CD14-positive monocyte (primary cell): ENCODE results near the gene DDX42. TPM values are rescaled to one million over a fixed set of nuclear protein-coding genes. Genes with fewer than 3 reads are reported as not detected.

Source experiments
- DNase-seq, 3 donors: peaks; one replicate each; pipeline ENCODE4 v3.0.0-alpha.2; 2011 to 2022
- H2AFZ ChIP-seq: 2 replicates; pipeline ENCODE4 v1.6.0; 2012; ENCODE audit warnings: mild to moderate bottlenecking, low read depth, low read length, inconsistent platforms; ENCODE audit not compliant: insufficient read depth, poor library complexity, severe bottlenecking
- H3K27ac ChIP-seq, 2 donors: 1 replicate in 1 of 2; 2 replicates in 1 of 2; pipeline ENCODE4 v1.5.1; 2012 to 2013; ENCODE audit warnings: low read length in 2 of 2, control low read depth in 1 of 2, inconsistent platforms in 1 of 2, low read depth in 1 of 2, mild to moderate bottlenecking in 1 of 2
- H3K27me3 ChIP-seq, 2 donors: one replicate each; pipeline versions ENCODE4 v1.6.0 to v1.6.1; 2011 to 2013; ENCODE audit warnings: low read length in 2 of 2; ENCODE audit not compliant: control insufficient read depth in 2 of 2, insufficient read depth in 2 of 2
- H3K36me3 ChIP-seq, 2 donors: replicated peaks in 1 of 2; 1 replicate in 1 of 2; 2 replicates in 1 of 2; pipeline versions ENCODE4 v1.5.1 to v1.6.1; 2012 to 2013; ENCODE audit warnings: low read length in 2 of 2, control low read depth in 1 of 2, inconsistent platforms in 1 of 2, mild to moderate bottlenecking in 1 of 2; ENCODE audit not compliant: insufficient read depth in 2 of 2, control insufficient read depth in 1 of 2
- H3K4me1 ChIP-seq, 2 donors: 1 replicate in 1 of 2; 2 replicates in 1 of 2; pipeline versions ENCODE4 v1.5.1 to v1.6.1; 2012 to 2013; ENCODE audit warnings: low read length in 2 of 2, control low read depth in 1 of 2, inconsistent platforms in 1 of 2, mild to moderate bottlenecking in 1 of 2, moderate library complexity in 1 of 2; ENCODE audit not compliant: insufficient read depth in 2 of 2, control insufficient read depth in 1 of 2
- H3K4me2 ChIP-seq: replicated peaks from 2 replicates; pipeline ENCODE3; 2012; ENCODE audit warnings: low read length, moderate library complexity, mild to moderate bottlenecking; ENCODE audit not compliant: poor library complexity, severe bottlenecking; ENCODE audit errors: extremely low read depth
- H3K4me3 ChIP-seq, 3 experiments: fragments of 200-600 bp in 1 of 3; sonication (generic) in 1 of 3; replicated peaks in 1 of 3; 1 replicate in 2 of 3; 2 replicates in 1 of 3; pipeline ENCODE4 v1.5.1; 2011 to 2013; ENCODE audit warnings: low read length in 3 of 3, mild to moderate bottlenecking in 3 of 3, control low read depth in 2 of 3, low read depth in 2 of 3, inconsistent platforms in 1 of 3, moderate library complexity in 1 of 3
- H3K79me2 ChIP-seq: 2 replicates; pipeline ENCODE4 v1.6.0; 2012; ENCODE audit warnings: mild to moderate bottlenecking, control low read depth, inconsistent platforms, low read length, moderate library complexity; ENCODE audit not compliant: insufficient read depth
- H3K9ac ChIP-seq: 2 replicates; pipeline ENCODE4 v1.6.0; 2017; ENCODE audit warnings: low read length, mild to moderate bottlenecking; ENCODE audit not compliant: insufficient read depth, poor library complexity, severe bottlenecking
- H3K9me3 ChIP-seq, 2 donors: replicated peaks in 1 of 2; 1 replicate in 1 of 2; 2 replicates in 1 of 2; pipeline versions ENCODE4 v1.5.1 to v1.6.1; 2012 to 2013; ENCODE audit warnings: low read length in 2 of 2, control low read depth in 1 of 2; ENCODE audit not compliant: control insufficient read depth in 1 of 2, insufficient read depth in 1 of 2
- H4K20me1 ChIP-seq: 2 replicates; pipeline ENCODE4 v1.6.0; 2012; ENCODE audit warnings: mild to moderate bottlenecking, low read length, control low read depth, moderate library complexity; ENCODE audit not compliant: insufficient read depth
- H3K27ac Mint-ChIP-seq, 7 donors: one replicate each; pipeline ENCODE4 v1.8.0; 2020; ENCODE audit warnings: mild to moderate bottlenecking in 7 of 7, mixed read lengths in 7 of 7, moderate library complexity in 6 of 7, inconsistent platforms in 2 of 7
- H3K27me3 Mint-ChIP-seq, 3 donors: one replicate each; pipeline ENCODE4 v1.8.0; 2021 to 2022; ENCODE audit warnings: low read depth in 3 of 3, mild to moderate bottlenecking in 3 of 3, mixed read lengths in 3 of 3, moderate library complexity in 3 of 3, inconsistent platforms in 1 of 3
- H3K36me3 Mint-ChIP-seq, 2 donors: one replicate each; pipeline ENCODE4 v1.8.0; 2020; ENCODE audit warnings: mixed read lengths in 2 of 2, inconsistent platforms in 1 of 2, mild to moderate bottlenecking in 1 of 2
- H3K4me1 Mint-ChIP-seq: one replicate; pipeline ENCODE4 v1.8.0; 2020; ENCODE audit warnings: mild to moderate bottlenecking, mixed read lengths
- H3K4me3 Mint-ChIP-seq, 2 donors: one replicate each; pipeline ENCODE4 v1.8.0; 2020; ENCODE audit warnings: mild to moderate bottlenecking in 2 of 2, mixed read lengths in 2 of 2, moderate library complexity in 1 of 2
- H3K9me3 Mint-ChIP-seq, 7 donors: one replicate each; pipeline ENCODE4 v1.8.0; 2020 to 2022; ENCODE audit warnings: mixed read lengths in 7 of 7, mild to moderate bottlenecking in 6 of 7, moderate library complexity in 6 of 7, inconsistent platforms in 2 of 7
- WGBS: methylation state at CpG from one replicate; pipeline ENCODE4 v1.1.5; 2013; ENCODE audit warnings: missing lambda C conversion rate; ENCODE audit not compliant: insufficient coverage; 5-methylcytosine and 5-hydroxymethylcytosine counted together
- intact Hi-C, 2 donors: fragments of 100-400 bp; cut with micrococcal nuclease; formaldehyde crosslinking; loops; one replicate each; pipeline versions ENCODE4 v1.15.0 to v1.15.1; 2023
- polyA plus RNA-seq, 3 donors: library from polyadenylated mRNA; depleted of rRNA in 1 of 3; unstranded in 2 of 3; stranded (reverse) in 1 of 3; fragments of 300-500 nt in 2 of 3; fragments of >200 nt in 1 of 3; fragmentation: Illumina TruSeq in 2 of 3; gene quantifications; 1 replicate in 2 of 3; 2 replicates in 1 of 3; pipeline ENCODE4 v1.2.3, GENCODE V29; 2012 to 2021
- TF ChIP-seq, protein P1 (sequence below): fragments of 200-600 bp; IDR thresholded peaks from one replicate; pipeline ENCODE4 v1.8.0; 2022; ENCODE audit warnings: antibody characterized with exemption, mild to moderate bottlenecking

Gene DDX42
- polyA plus RNA-seq, 3 donors, result 3.1 to 89.2 (median 5.3) TPM

DNA sequence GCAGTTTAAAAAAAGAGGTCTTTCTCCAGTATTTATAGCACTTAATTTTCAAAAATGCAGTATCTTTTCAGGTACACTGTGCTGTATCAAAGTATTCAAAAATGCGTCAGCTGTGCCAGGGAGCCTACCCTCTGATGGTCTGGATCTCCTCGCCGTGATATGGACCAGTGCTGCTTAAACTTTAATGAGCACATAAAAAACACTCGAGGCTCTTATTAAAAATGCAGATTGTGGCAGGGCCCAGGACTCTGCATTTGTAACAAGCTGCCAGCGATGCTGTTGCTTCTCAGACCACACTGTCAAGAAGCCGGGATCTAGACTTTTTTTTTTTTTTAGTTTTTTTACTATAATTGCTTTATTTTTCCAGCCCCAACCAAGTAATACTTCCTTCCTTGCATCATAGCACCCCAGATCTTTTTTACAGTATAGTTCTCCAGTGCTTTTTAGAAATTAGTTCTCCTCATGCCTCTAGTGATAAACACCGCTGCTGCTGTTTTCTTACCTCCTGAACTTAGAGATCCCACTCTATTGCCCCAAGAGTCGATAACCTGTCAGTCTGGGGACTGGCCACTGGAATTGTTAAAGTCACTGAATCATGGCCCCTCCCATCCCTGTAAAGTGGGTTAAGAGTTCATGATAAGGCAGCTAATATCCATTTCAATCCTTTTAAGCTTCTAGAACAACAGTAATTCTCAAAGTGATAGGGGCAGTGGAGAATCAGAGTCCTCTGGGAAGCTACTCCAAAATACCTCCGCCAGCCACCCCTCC lies 70.1 kb downstream of the DDX42 start:
- peaks cover 0 to 12% of the 10 kb centered on the region in 2 donors for H3K36me3 Mint-ChIP-seq
- intact Hi-C loops, result loop anchor here (2.0 to 5.0 kb wide), 6 partner anchors 17 to 222 kb away; partner anchors contain the start of genes CCDC47 (in 1 of the 2), DDX42 (in 1 of the 2), FTSJ3 (in 1 of the 2) and LIMD2 (in 1 of the 2)
- peaks cover 0 to 7% (median 0%) of the 10 kb centered on the region in 3 donors for H3K27me3 Mint-ChIP-seq
- Histone ChIP-seq H3K4me1 (peaks cover 43 to 45% of the 10 kb centered on the region in 2 donors), H2AFZ (peak overlapping the region; percentile 73), H3K36me3 (no peaks in the 10 kb centered on the region), H3K9ac (no peak overlapping the region), H3K4me3 (peak overlapping the region in 2 of 3 experiments; percentile 58 to 98), H3K79me2 (peaks cover 33% of the 10 kb centered on the region), H3K27me3 (no peaks in the 10 kb centered on the region), H4K20me1 (peaks cover 31% of the 10 kb centered on the region), H3K27ac (peak overlapping the region; percentile 84 to 85), H3K4me2 (peak overlapping the region; percentile 99), H3K9me3 (peaks cover 0 to 6% of the 10 kb centered on the region in 2 donors)
- peaks cover 43% of the 10 kb centered on the region for H3K4me1 Mint-ChIP-seq
- TF ChIP-seq, protein P1, sequence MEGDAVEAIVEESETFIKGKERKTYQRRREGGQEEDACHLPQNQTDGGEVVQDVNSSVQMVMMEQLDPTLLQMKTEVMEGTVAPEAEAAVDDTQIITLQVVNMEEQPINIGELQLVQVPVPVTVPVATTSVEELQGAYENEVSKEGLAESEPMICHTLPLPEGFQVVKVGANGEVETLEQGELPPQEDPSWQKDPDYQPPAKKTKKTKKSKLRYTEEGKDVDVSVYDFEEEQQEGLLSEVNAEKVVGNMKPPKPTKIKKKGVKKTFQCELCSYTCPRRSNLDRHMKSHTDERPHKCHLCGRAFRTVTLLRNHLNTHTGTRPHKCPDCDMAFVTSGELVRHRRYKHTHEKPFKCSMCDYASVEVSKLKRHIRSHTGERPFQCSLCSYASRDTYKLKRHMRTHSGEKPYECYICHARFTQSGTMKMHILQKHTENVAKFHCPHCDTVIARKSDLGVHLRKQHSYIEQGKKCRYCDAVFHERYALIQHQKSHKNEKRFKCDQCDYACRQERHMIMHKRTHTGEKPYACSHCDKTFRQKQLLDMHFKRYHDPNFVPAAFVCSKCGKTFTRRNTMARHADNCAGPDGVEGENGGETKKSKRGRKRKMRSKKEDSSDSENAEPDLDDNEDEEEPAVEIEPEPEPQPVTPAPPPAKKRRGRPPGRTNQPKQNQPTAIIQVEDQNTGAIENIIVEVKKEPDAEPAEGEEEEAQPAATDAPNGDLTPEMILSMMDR, result no peak
- no peak for DNase-seq
- H3K27ac Mint-ChIP-seq, result peak overlapping the region; percentile 92 to 98 (median 96)
- H3K4me3 Mint-ChIP-seq, result peak overlapping the region; percentile 88 to 89
- H3K9me3 Mint-ChIP-seq, result peaks cover 3 to 10% (median 8%) of the 10 kb centered on the region in 7 donors
- WGBS, result 83% methylated on average over 5 of the region's 9 CpGs

DNA sequence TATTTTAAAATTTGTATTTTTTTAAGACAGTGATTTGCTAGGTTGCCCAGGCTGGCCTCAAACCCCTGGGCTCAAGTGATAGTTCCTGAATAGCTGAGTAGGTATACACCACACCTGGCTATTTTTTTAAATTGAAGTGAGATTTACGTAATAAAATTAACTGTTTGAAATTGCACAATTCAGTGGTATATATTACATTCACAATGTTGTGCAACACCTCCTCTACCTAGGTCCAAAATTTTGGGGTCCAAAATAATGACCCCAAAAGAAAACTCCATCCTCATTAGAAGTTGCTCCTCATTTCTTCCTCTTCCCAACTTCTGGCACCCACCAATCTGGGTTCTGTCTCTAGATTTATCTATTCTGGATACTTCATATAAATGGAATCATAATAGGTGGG lies 71.5 kb downstream of the DDX42 start:
- H4K20me1 ChIP-seq, result peaks cover 17% of the 10 kb centered on the region

More for the DNA sequence above, 71.5 kb downstream of the DDX42 start:
- Mint-ChIP-seq H3K36me3 (peaks cover 0 to 16% of the 10 kb centered on the region in 2 donors), H3K4me1 (peaks cover 35% of the 10 kb centered on the region), H3K9me3 (peaks cover 3 to 11% (median 8%) of the 10 kb centered on the region in 7 donors), H3K4me3 (no peak overlapping the region), H3K27ac (no peak overlapping the region), H3K27me3 (peaks cover 0 to 10% (median 3%) of the 10 kb centered on the region in 3 donors)
- Histone ChIP-seq H2AFZ (no peak overlapping the region), H3K9me3 (peaks cover 0 to 6% of the 10 kb centered on the region in 2 donors), H3K36me3 (no peaks in the 10 kb centered on the region), H3K9ac (no peak overlapping the region), H3K4me1 (peaks cover 31 to 32% of the 10 kb centered on the region in 2 donors), H3K79me2 (peaks cover 19% of the 10 kb centered on the region), H3K27me3 (no peaks in the 10 kb centered on the region), H3K4me3 (no peak overlapping the region), H3K4me2 (no peak overlapping the region), H3K27ac (no peak overlapping the region)
- intact Hi-C loops, result no loop called here
- WGBS, result no CpG with 5 or more reads among the region's 1 CpG
- DNase-seq, result no peak
- TF ChIP-seq, protein P1, result no peak
